ENCODE results near the gene TAF9. TPM values are rescaled to one million over a fixed set of nuclear protein-coding genes. Genes with fewer than 3 reads are reported as not detected.

TAF9 gene
- polyA plus RNA-seq, 1 of the 3 experiments (the other 2 are of a cell fraction): 106 TPM

GRCh38 chr5:69418554-69418953 lies 49.2 kb upstream of the TAF9 start:
- POLR2A ChIA-PET: no interaction called here
- TF ChIP-seq, protein P1, sequence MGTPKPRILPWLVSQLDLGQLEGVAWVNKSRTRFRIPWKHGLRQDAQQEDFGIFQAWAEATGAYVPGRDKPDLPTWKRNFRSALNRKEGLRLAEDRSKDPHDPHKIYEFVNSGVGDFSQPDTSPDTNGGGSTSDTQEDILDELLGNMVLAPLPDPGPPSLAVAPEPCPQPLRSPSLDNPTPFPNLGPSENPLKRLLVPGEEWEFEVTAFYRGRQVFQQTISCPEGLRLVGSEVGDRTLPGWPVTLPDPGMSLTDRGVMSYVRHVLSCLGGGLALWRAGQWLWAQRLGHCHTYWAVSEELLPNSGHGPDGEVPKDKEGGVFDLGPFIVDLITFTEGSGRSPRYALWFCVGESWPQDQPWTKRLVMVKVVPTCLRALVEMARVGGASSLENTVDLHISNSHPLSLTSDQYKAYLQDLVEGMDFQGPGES (IDR thresholded peaks at IDR 0.05; ENCODE audit: low read depth, low read length): no peak
- TF ChIP-seq GABPA (IDR thresholded peaks at IDR 0.05; ENCODE audit: low read depth): no peak
- no peaks in the 10 kb centered on the region for H3K4me1 ChIP-seq (ENCODE audit: control insufficient read depth in 1 of 2, insufficient read depth in 2 of 2, low read depth in 1 of 2, low read length in 1 of 2)
- CTCF ChIA-PET: no interaction called here
- H4K20me1 ChIP-seq (ENCODE audit: insufficient read depth): no peaks in the 10 kb centered on the region
- H3K36me3 ChIP-seq (replicated peaks in 1 of 2; ENCODE audit: control insufficient read depth in 1 of 2, insufficient read depth in 2 of 2, low read length in 1 of 2): peaks cover 16 to 22% of the 10 kb centered on the region in 2 experiments
- no peaks in the 10 kb centered on the region for H3F3A ChIP-seq (replicated peaks; ENCODE audit: insufficient read depth)
- no peaks in the 10 kb centered on the region; the same call in 1 of the 2 replicates for H3K9me2 ChIP-seq
- no peaks in the 10 kb centered on the region for H3K9me3 ChIP-seq
- no peaks in the 10 kb centered on the region for H3K79me2 ChIP-seq (ENCODE audit: insufficient read depth)
- no peak overlapping the region for H3K9ac ChIP-seq
- WGBS (ENCODE audit: low lambda C conversion rate): 93% methylated on average over 3 of the region's 3 CpGs
- no peak overlapping the region for H3K4me2 ChIP-seq
- no peaks in the 10 kb centered on the region for H3K27me3 ChIP-seq (ENCODE audit: insufficient read depth)
- no peak overlapping the region for H2AFZ ChIP-seq (ENCODE audit: low read depth)
- no peak overlapping the region for H3K27ac ChIP-seq (ENCODE audit: low read depth in 2 of 2, low read length in 1 of 2)
- DNase-seq: no peak
- H3K4me3 ChIP-seq (ENCODE audit: low read depth in 2 of 2, low read length in 1 of 2): no peak overlapping the region

- ChIA-PET CTCF (no interaction called here), POLR2A (no interaction called here)
- Histone ChIP-seq H4K20me1 (ENCODE audit: insufficient read depth) (no peaks in the 10 kb centered on the region), H3K4me2 (no peak overlapping the region), H3K9me3 (no peaks in the 10 kb centered on the region), H3K36me3 (replicated peaks in 1 of 2; ENCODE audit: control insufficient read depth in 1 of 2, insufficient read depth in 2 of 2, low read length in 1 of 2) (peaks cover 22 to 29% of the 10 kb centered on the region in 2 experiments), H3K27ac (ENCODE audit: low read depth in 2 of 2, low read length in 1 of 2) (no peak overlapping the region), H3K9me2 (no peaks in the 10 kb centered on the region; the same call in 1 of the 2 replicates), H3K4me1 (ENCODE audit: control insufficient read depth in 1 of 2, insufficient read depth in 2 of 2, low read depth in 1 of 2, low read length in 1 of 2) (no peaks in the 10 kb centered on the region), H3K9ac (no peak overlapping the region), H3K4me3 (ENCODE audit: low read depth in 2 of 2, low read length in 1 of 2) (no peak overlapping the region), H3F3A (replicated peaks; ENCODE audit: insufficient read depth) (peaks cover 3% of the 10 kb centered on the region), H2AFZ (ENCODE audit: low read depth) (no peak overlapping the region), H3K79me2 (ENCODE audit: insufficient read depth) (no peaks in the 10 kb centered on the region), H3K27me3 (ENCODE audit: insufficient read depth) (no peaks in the 10 kb centered on the region)
- no peak for DNase-seq
- TF ChIP-seq RFX5 (IDR thresholded peaks at IDR 0.05; ENCODE audit: low read length): no peak
- TF ChIP-seq FOXJ3 (CRISPR knock-in tag; IDR thresholded peaks at IDR 0.05): no peak
- no peak for TF ChIP-seq NFIC (IDR thresholded peaks at IDR 0.05; ENCODE audit: borderline replicate concordance)
Measured at GRCh38 chr5:69416699-69417098, 47.4 kb upstream of the TAF9 start.

DNA sequence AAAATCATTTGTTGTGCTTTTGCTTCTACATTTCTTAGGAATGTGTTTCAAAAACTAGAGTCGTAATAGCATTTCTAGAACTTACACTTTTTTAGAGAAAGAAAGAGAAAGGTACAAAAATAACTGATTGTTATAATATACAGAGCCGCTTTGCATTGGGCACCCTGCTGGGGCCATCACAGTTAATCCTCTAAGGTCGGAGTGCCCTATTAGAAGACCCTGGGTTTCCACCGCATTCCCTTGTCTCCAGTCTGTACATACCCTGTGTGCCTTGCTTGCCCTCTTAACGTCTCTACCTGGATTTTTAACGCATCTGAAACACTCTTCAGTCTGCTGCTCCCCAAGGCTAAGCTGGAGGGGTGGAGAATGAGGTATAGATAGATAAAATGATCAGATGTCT lies 46.9 kb upstream of the TAF9 start:
- H3K9ac ChIP-seq: no peak overlapping the region
- H3K4me3 ChIP-seq (ENCODE audit: low read depth in 2 of 2, low read length in 1 of 2): no peak overlapping the region
- no peaks in the 10 kb centered on the region for H3K9me3 ChIP-seq
- H3K27ac ChIP-seq (ENCODE audit: low read depth in 2 of 2, low read length in 1 of 2): no peak overlapping the region
- no peaks in the 10 kb centered on the region for H4K20me1 ChIP-seq (ENCODE audit: insufficient read depth)
- H3K4me1 ChIP-seq (ENCODE audit: control insufficient read depth in 1 of 2, insufficient read depth in 2 of 2, low read depth in 1 of 2, low read length in 1 of 2): no peaks in the 10 kb centered on the region
- ChIA-PET POLR2A (no interaction called here), CTCF (no interaction called here)
- peaks cover 27 to 32% of the 10 kb centered on the region in 2 experiments for H3K36me3 ChIP-seq (replicated peaks in 1 of 2; ENCODE audit: control insufficient read depth in 1 of 2, insufficient read depth in 2 of 2, low read length in 1 of 2)
- H3K27me3 ChIP-seq (ENCODE audit: insufficient read depth): no peaks in the 10 kb centered on the region
- 96% methylated on average over 6 of the region's 6 CpGs for WGBS (ENCODE audit: low lambda C conversion rate)
- peaks cover 3% of the 10 kb centered on the region for H3F3A ChIP-seq (replicated peaks; ENCODE audit: insufficient read depth)
- H3K79me2 ChIP-seq (ENCODE audit: insufficient read depth): no peaks in the 10 kb centered on the region
- H2AFZ ChIP-seq (ENCODE audit: low read depth): no peak overlapping the region
- no peaks in the 10 kb centered on the region; the same call in 1 of the 2 replicates for H3K9me2 ChIP-seq
- H3K4me2 ChIP-seq: no peak overlapping the region
- DNase-seq: no peak
- TF ChIP-seq TEAD4 (IDR thresholded peaks at IDR 0.05; ENCODE audit: borderline replicate concordance, insufficient read depth) (no peak), TAF1 (IDR thresholded peaks at IDR 0.05; ENCODE audit: borderline replicate concordance, low read depth, low read length) (no peak), EP300 (IDR thresholded peaks at IDR 0.05; ENCODE audit: borderline replicate concordance in 1 of 2, low read depth in 1 of 2, low read length in 1 of 2) (no peak), GATA2 (CRISPR knock-in tag; IDR thresholded peaks at IDR 0.05) (no peak), REST (IDR thresholded peaks at IDR 0.05; ENCODE audit: low read depth, low read length) (no peak), SMC3 (IDR thresholded peaks at IDR 0.05; ENCODE audit: low read depth, low read length) (no peak), GABPA (IDR thresholded peaks at IDR 0.05; ENCODE audit: low read depth) (no peak), ZBTB33 (IDR thresholded peaks at IDR 0.05; ENCODE audit: borderline replicate concordance, low read depth) (no peak), SIN3A (IDR thresholded peaks at IDR 0.05; ENCODE audit: borderline replicate concordance, low read depth, low read length) (no peak), NFIC (IDR thresholded peaks at IDR 0.05; ENCODE audit: borderline replicate concordance) (no peak)
- TF ChIP-seq, protein P1 (IDR thresholded peaks at IDR 0.05; ENCODE audit: low read depth, low read length): no peak
